NCI-H510A (cell line): ENCODE results near the gene PCDH18.
"Not testable (repeated sequence)": the region's sequence is repeated elsewhere in the genome, so short reads cannot be mapped to it uniquely, and the experiment has no call there.

Source experiments
- DNase-seq: peaks from one replicate; lab custom pipeline; 2025; lab: John Stamatoyannopoulos, UW

PCDH18 gene

GRCh38 chr4:137528673-137529072 lies 3.6 kb downstream of the PCDH18 start:
- no peak for DNase-seq

DNA sequence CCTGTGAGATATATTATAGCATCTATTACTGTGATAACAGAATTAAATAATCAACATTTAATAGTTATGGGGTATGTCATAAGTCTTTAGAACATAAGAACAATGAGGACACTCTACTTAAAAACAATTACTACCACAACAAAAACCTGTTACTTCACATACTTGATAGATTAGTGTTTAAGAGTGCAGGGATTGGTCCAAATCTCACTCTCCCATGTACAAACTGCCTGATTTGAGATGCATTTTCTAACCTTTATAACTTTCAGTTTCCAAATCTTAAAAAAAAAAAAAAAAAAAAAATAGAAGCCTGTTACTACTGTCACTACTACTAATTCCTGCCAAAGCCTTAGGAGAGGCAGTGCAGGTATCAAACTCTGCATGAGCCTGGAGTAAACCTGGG lies 5.6 kb downstream of the PCDH18 start:
- DNase-seq, result no peak

DNA sequence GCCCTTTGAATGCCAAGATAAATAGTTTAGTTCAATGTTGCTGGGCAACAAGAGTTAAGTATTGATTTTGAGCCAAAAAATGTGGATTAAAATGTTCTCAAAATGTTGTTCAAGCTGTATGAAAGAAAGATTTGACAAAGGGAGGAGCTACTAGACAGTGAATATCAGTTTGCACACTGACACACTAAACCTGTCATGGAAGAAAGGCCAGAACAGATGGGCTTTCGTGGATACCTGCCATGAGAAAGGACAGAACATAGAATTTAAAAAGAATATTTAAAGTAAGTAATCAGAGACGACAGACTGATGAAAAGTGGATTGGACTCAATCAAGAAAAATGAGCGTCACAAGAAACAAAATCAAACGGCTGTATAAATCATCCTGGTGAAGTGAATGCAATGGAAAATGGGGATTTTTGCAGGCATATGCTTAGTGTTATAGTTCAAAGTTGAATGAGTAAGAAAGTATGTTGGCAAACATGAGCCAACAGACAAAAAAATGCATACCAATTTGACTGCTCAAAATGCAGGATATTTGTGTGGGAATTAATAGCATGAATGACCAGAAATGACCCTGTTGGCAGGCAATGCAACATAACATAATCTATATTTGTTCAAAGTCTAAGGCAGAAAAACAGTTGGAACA lies 7.4 kb downstream of the PCDH18 start:
- DNase-seq, result no peak

DNA sequence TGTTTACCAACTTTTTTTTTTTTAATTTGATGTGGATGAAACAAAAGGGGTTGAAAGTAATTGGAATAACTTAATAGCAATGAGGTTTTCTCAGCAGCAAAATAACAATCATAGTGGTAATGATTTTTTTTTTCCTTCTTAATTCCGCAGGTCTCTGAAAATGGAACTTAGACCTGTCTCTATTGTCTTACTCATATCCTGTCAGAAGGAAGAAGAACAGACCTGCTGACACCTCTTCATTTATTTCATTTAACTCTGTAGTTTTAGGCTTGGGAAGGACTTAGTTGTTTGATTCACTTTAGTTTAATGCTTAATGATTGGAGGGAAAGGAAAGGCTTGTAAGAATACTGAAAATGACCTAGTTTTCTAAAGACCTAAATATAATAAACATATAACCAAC lies 9.0 kb downstream of the PCDH18 start:
- DNase-seq, result no peak

DNA sequence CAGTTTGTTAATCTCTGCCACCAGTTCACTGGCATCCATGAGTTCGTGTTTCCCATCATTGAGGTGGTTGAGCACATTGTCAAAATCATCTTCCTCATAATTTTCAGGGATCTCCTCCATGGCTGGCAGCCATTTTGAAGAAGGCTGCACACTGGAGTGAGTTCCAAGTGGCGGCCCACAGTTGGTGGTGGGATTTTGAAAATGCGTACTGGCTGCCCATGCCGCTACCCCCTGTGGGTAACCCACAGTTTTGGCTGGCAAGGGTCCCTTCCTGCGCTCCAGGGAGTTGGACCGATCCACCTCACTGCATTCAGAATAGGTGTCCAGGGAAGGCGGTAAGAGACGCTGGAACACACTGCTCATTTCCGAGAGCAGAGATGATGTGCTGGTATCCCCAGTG lies 11.2 kb downstream of the PCDH18 start:
- no peak for DNase-seq

DNA sequence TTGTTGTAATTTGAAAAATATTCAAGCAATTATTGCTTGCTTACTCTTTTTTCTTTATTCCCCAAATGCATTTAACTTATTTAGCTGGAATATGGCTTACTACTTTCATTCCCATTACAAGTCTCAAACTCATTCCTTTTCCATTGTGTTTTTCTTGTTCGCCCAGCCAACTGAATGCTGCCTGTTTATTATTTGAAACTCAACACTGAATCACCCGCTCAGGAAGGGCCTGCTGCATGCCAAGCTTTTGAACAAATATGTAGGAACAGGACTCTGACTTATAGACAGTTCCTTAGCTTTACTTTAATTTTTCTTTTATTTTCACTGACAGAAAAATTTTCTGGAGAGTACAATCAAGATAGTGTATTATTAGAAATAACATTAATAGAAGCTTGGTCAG lies 12.9 kb downstream of the PCDH18 start:
- DNase-seq, result no peak

- DNase-seq, result not testable (repeated sequence)
Measured at GRCh38 chr4:137517323-137517722, 15.0 kb downstream of the PCDH18 start.

DNA sequence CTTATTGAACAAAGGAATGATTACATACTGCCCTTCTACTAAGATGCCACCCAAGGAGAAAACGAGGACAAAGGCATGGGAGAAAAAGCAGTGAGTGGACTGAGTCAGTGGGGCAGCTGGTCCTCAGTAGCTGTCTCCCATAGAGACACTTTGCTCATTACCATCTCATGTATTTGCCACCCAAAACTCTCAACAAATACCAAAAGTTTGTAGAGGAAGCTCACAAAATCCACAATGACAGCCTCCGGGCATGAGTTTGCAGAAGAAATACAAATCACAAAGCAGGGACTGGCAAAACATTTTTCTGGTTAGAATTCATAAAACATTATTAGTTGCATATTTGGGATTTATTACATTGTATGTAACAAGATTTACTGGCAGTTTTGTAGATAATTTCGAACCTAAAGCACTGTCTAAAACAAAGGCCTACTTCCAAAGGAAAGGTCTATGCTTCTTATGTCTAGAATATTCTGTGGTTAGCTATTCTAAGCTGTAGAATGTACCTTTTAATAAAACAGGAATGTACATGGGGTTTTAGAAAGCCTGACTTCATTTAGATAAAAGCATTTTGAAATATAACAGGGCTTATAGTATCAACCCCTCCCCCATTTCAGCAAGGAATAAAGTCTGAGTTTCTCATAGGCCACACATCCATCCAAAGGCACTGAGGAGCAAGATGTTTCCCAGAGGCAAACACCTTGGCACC lies 17.7 kb downstream of the PCDH18 start:
- DNase-seq, result no peak

- no peak for DNase-seq
Measured at GRCh38 chr4:137510557-137511265, 21.6 kb downstream of the PCDH18 start.

DNA sequence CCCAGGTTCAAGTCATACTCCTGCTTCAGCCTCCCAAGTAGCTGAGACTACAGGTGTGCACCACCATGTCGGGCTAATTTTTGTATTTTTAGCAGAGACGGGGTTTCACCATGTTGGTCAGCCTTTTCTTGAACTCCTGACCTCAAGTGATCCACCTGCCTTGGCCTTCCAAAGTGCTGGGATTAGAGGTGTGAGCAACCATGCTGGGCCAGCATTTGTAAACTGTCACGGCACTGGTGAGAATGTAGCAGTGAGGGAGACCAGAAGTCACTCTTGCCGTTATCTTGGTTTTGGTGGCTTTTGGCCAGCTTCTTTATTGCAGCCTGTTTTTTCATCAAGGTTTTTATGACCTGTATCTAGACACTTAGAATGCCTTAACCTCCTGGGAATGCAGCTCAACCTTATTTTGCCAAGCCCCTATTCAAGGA lies 22.4 kb downstream of the PCDH18 start:
- no peak for DNase-seq

GRCh38 chr4:137502339-137503129 lies 29.8 kb downstream of the PCDH18 start:
- DNase-seq, result no peak

- DNase-seq, result not testable (repeated sequence)
Measured at GRCh38 chr4:137496267-137496666, 36.0 kb downstream of the PCDH18 start.

- no peak for DNase-seq
Measured at GRCh38 chr4:137495578-137495977, 36.7 kb downstream of the PCDH18 start.

DNA sequence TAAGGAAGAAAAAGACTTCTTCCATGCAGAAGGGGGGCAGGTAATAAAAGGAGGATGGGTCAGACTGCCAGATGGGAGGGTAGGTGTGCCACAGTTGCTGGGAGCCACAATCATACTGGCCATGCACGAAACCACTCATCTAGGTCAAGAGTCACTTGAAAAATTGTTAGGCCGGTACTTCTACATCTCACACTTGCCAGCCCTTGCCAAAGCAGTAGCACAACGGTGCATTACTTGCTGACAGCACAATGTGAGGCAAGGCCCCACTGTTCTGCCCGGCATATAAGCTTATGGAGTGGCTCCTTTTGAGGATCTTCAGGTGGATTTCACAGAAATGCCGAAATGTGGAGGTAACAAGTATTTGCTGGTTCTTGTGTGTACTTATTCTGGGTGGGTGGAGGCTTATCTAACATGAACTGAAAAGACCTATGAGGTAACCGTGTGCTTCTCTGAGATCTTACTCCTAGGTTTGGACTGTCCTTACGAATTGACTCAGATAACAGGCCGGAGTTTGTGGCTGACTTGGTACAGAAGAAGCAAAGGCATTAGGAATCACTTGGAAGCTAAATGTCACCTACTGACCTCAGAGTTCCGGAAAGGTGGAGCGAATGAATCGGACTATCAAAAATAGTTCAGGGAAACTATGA lies 48.9 kb downstream of the PCDH18 start:
- not testable (repeated sequence) for DNase-seq

DNA sequence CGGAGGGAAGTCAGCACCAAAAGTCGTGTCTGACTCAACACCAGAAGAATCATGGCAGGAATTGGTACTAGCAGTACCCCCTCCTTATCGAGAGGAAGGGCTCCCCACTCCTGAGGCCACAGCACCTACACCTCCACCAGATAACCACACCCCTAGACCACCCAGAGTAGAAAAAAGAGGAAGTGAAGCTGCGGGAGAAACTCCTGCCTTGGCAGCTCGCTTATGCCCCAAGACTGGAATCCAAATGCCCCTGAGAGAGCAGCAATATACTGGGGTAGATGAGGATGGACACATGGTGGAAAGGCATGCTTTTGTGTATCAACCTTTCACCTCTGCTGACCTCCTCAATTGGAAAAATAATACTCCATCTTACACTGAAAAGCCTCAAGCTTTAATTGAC lies 52.6 kb downstream of the PCDH18 start:
- DNase-seq, result not testable (repeated sequence)

DNA sequence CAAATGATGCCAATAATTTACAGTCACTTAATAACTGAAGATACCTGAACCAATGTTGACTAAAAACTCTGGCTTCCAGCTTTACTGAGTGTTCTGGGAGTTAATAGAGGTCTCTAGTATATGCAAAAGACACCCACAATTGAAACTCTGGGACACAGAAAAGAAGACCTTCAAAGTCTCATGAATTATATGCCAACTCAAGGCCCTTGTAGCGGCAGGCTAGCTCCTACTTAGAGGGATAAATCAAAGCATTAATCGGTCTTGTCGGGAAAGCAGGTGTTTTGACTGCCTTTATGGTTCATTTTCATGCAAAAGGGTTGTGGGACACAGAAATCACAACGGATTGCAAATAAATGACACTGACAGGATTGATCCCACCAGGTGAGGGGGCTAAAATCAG lies 55.9 kb downstream of the PCDH18 start:
- DNase-seq, result no peak

DNA sequence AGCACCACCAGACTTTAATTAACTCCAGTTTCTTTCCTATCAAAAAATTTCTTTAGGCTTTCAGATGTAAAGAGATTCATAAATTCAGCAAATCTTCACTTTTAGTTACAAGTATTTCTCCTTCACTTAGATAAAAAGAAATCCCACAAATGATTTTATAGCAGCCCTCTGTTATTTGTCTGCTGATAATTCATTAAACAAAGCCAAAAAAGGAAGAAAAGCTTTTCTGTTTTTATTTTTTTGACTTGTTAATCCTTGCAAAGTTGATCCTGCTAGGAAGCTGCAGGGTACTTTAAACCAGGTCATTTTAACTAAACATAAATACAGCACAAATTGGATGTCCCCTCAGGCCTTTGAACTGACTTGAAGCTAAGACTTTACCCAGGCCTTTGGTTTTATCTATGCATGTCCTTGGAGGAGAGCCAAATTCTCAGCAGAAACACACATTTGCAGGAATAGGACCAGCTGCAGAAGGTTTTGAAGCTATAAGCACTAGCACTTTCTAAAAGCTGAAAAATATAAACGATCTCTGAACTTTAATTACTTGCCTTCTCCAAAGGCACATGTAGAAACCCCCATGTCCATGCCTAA lies 57.5 kb downstream of the PCDH18 start:
- no peak for DNase-seq

- DNase-seq, result no peak
Measured at GRCh38 chr4:137471895-137472294, 60.4 kb downstream of the PCDH18 start.

- DNase-seq, result no peak
Measured at GRCh38 chr4:137471461-137471860, 60.8 kb downstream of the PCDH18 start.

- no peak for DNase-seq
Measured at GRCh38 chr4:137470806-137471205, 61.5 kb downstream of the PCDH18 start.
